IMR-90 (cell line): ENCODE data around the gene MYL6. TPM values are rescaled to one million over a fixed set of nuclear protein-coding genes. Genes with fewer than 3 reads are reported as not detected.
"Not testable (repeated sequence)": the region's sequence is repeated elsewhere in the genome, so short reads cannot be mapped to it uniquely, and the experiment has no call there.

Source experiments
- ATAC-seq: fragments of 200-7000 bp; cut with Tn5 transposase; 2 replicates; pipeline ENCODE4 v1.9.1; 2020; ENCODE audit warnings: low read depth, mild to moderate bottlenecking, moderate library complexity
- BruUV-seq: library from RNA; stranded (reverse); fragments of 400-500 nt; replicated peaks from 2 replicates; lab custom pipeline; 2021; lab: Mats Ljungman, UMichigan
- CTCF ChIA-PET: fragments of 300-600 bp; formaldehyde crosslinking; extraction: SDS; loops from one replicate; lab custom pipeline; 2021; ENCODE audit warnings: antibody characterized with exemption; lab: Yijun Ruan, JAX
- POLR2A ChIA-PET: fragments of 300-600 bp; sonication (Branson Sonifier 250); formaldehyde crosslinking; loops from one replicate; lab custom pipeline; 2022; ENCODE audit warnings: antibody characterized with exemption; ENCODE audit not compliant: unreplicated experiment; lab: Charles Lee
- DNase-seq: peaks from one replicate; pipeline ENCODE4 v3.0.0; 2013
- H2AFZ ChIP-seq: replicated peaks from 2 replicates; pipeline ENCODE3; 2013; ENCODE audit warnings: low read length, mild to moderate bottlenecking; ENCODE audit not compliant: poor library complexity
- H2AK5ac ChIP-seq: 2 replicates; pipeline ENCODE4 v1.6.1; 2013; ENCODE audit warnings: low read depth, low read length, inconsistent platforms
- H2AK9ac ChIP-seq: replicated peaks from 2 replicates; pipeline ENCODE3; 2013; ENCODE audit warnings: mild to moderate bottlenecking, low read depth, low read length, moderate library complexity; ENCODE audit not compliant: poor library complexity
- H2BK120ac ChIP-seq: 2 replicates; pipeline ENCODE4 v1.6.1; 2013; ENCODE audit warnings: low read depth, low read length, inconsistent platforms
- H2BK15ac ChIP-seq: 3 replicates; pipeline ENCODE4 v1.6.1; 2013; ENCODE audit warnings: low read depth, low read length, inconsistent platforms
- H2BK20ac ChIP-seq: 2 replicates; pipeline ENCODE4 v1.6.1; 2013; ENCODE audit warnings: low read depth, mild to moderate bottlenecking, inconsistent platforms, low read length, moderate library complexity
- H2BK5ac ChIP-seq: 2 replicates; pipeline ENCODE4 v1.6.1; 2013; ENCODE audit warnings: mild to moderate bottlenecking, low read depth, low read length, inconsistent platforms; ENCODE audit not compliant: poor library complexity, severe bottlenecking
- H3K14ac ChIP-seq: replicated peaks from 2 replicates; pipeline ENCODE4 v1.6.1; 2013; ENCODE audit warnings: low read depth, low read length, inconsistent platforms
- H3K18ac ChIP-seq: 2 replicates; pipeline ENCODE4 v1.6.1; 2013; ENCODE audit warnings: low read depth, low read length, control low read depth
- H3K23ac ChIP-seq: 2 replicates; pipeline ENCODE4 v1.6.1; 2013; ENCODE audit warnings: low read depth, low read length, inconsistent platforms
- H3K27ac ChIP-seq: 2 replicates; pipeline ENCODE4 v1.5.1; 2013; ENCODE audit warnings: mild to moderate bottlenecking, control low read depth, low read length; ENCODE audit not compliant: insufficient read depth
- H3K27me3 ChIP-seq: 2 replicates; pipeline ENCODE4 v1.6.1; 2013; ENCODE audit warnings: low read length; ENCODE audit not compliant: control insufficient read depth, insufficient read depth
- H3K36me3 ChIP-seq: 2 replicates; pipeline ENCODE4 v1.6.1; 2013; ENCODE audit warnings: low read length, mixed read lengths; ENCODE audit not compliant: control insufficient read depth, insufficient read depth
- H3K4ac ChIP-seq: 2 replicates; pipeline ENCODE4 v1.6.1; 2013; ENCODE audit warnings: low read depth, low read length, inconsistent platforms
- H3K4me1 ChIP-seq: 2 replicates; pipeline ENCODE4 v1.6.1; 2013; ENCODE audit warnings: low read length, mixed read lengths; ENCODE audit not compliant: control insufficient read depth, insufficient read depth
- H3K4me2 ChIP-seq: 2 replicates; pipeline ENCODE4 v1.6.1; 2013; ENCODE audit warnings: low read depth, mild to moderate bottlenecking, control low read depth, low read length, moderate library complexity
- H3K4me3 ChIP-seq: 2 replicates; pipeline ENCODE4 v1.5.1; 2013; ENCODE audit warnings: low read depth, mild to moderate bottlenecking, control low read depth, low read length, moderate library complexity; ENCODE audit not compliant: insufficient read depth
- H3K56ac ChIP-seq: 2 replicates; pipeline ENCODE4 v1.6.1; 2013; ENCODE audit warnings: low read length, inconsistent platforms; ENCODE audit not compliant: insufficient read depth; ENCODE audit errors: extremely low read depth
- H3K79me1 ChIP-seq, 2 experiments: 2 replicates each; pipeline ENCODE4 v1.6.1; 2013; ENCODE audit warnings: low read length in 2 of 2, inconsistent platforms in 1 of 2, low read depth in 1 of 2
- H3K9ac ChIP-seq: 2 replicates; pipeline ENCODE4 v1.6.1; 2013; ENCODE audit warnings: low read depth, low read length, control low read depth
- H3K9me1 ChIP-seq: 2 replicates; pipeline ENCODE4 v1.6.1; 2013; ENCODE audit warnings: low read length, inconsistent platforms; ENCODE audit not compliant: insufficient read depth
- H3K9me3 ChIP-seq: 2 replicates; pipeline ENCODE4 v1.6.1; 2013; ENCODE audit warnings: low read length; ENCODE audit not compliant: control insufficient read depth, insufficient read depth
- H4K20me1 ChIP-seq: 2 replicates; pipeline ENCODE4 v1.6.1; 2013; ENCODE audit warnings: low read length, inconsistent platforms; ENCODE audit not compliant: insufficient read depth
- H4K5ac ChIP-seq: 2 replicates; pipeline ENCODE4 v1.6.1; 2013; ENCODE audit warnings: mild to moderate bottlenecking, low read depth, low read length, control low read depth
- H4K8ac ChIP-seq, 2 experiments: 2 replicates each; pipeline ENCODE4 v1.6.1; 2013; ENCODE audit warnings: low read depth in 2 of 2, low read length in 2 of 2, control low read depth in 1 of 2, inconsistent platforms in 1 of 2
- H4K91ac ChIP-seq: 2 replicates; pipeline ENCODE4 v1.6.1; 2013; ENCODE audit warnings: low read depth, low read length, inconsistent platforms; ENCODE audit not compliant: insufficient read depth
- MAFK ChIP-seq: IDR thresholded peaks from 2 replicates; pipeline ENCODE4 v1.6.1; 2012; ENCODE audit warnings: low read depth, low read length, improper control_type of control experiment
- NFE2L2 ChIP-seq: fragments of 150-350 bp; IDR thresholded peaks from 2 replicates; pipeline ENCODE4 v1.6.1; 2016; ENCODE audit warnings: low read depth, mild to moderate bottlenecking, low read length
- RCOR1 ChIP-seq: IDR thresholded peaks from 2 replicates; pipeline ENCODE4 v1.6.1; 2012; ENCODE audit warnings: mild to moderate bottlenecking, low read length, improper control_type of control experiment; ENCODE audit not compliant: insufficient replicate concordance
- WGBS, 2 experiments: methylation state at CpG; one replicate each; pipeline versions ENCODE4 v1.1.5 to v1.1.7; 2013; ENCODE audit warnings: missing lambda C conversion rate in 2 of 2; ENCODE audit not compliant: insufficient read length in 1 of 2; ENCODE audit errors: extremely low coverage in 2 of 2; 5-methylcytosine and 5-hydroxymethylcytosine counted together
- dilution Hi-C: fragments of 300-500 bp; cut with HindIII; formaldehyde crosslinking; loops from one replicate; pipeline ENCODE4 v1.14.3; 2018; ENCODE audit warnings: low sequenced_read_pairs; ENCODE audit not compliant: unreplicated experiment
- in situ Hi-C: fragments of 300-500 bp; cut with MboI; formaldehyde crosslinking; loops from 3 replicates; pipeline ENCODE4 v1.14.3; 2019; ENCODE audit warnings: low sequenced_read_pairs, inconsistent platforms, mixed read lengths
- intact Hi-C: fragments of 100-400 bp; cut with micrococcal nuclease; formaldehyde crosslinking; loops from 2 replicates; pipeline ENCODE4 v1.10.0; 2022
- polyA plus RNA-seq, 3 experiments: library from polyadenylated mRNA; depleted of rRNA; stranded (reverse); fragments of >200 nt; gene quantifications; 2 replicates each; pipeline ENCODE4 v1.2.3, GENCODE V29; 2012; ENCODE audit warnings: low replicate concordance in 1 of 3
- total RNA-seq: library from RNA; depleted of rRNA; stranded (reverse); fragments of >200 nt; gene quantifications from 2 replicates; pipeline ENCODE4 v1.2.3, GENCODE V29; 2012

MYL6 gene
- total and polyA plus RNA-seq, 2 of the 4 experiments (the other 2 are of a cell fraction): 4,816 to 6,979 TPM

GRCh38 chr12:56116267-56117081 lies 41.7 kb upstream of the MYL6 start, which contains the start of gene RPL41 (continued):
- TF ChIP-seq NFE2L2 (no peak), MAFK (no peak), RCOR1 (no peak)

GRCh38 chr12:56117082-56117706 lies 41.0 kb upstream of the MYL6 start:
- H2BK15ac ChIP-seq, in situ Hi-C loops, H3K27me3 ChIP-seq, BruUV-seq, intact Hi-C loops, H2AFZ ChIP-seq, ATAC-seq, DNase-seq, H3K4me1 ChIP-seq, H3K9me1 ChIP-seq, H2BK20ac ChIP-seq, dilution Hi-C loops, H4K20me1 ChIP-seq, H3K9me3 ChIP-seq: not testable (repeated sequence)
- ChIA-PET CTCF (interaction anchor here (1.6 to 3.9 kb wide), 3 partner anchors 9 to 72 kb away, joined by 4 to 27 read pairs (median 4); partner anchors contain the start of gene SMARCC2), POLR2A (interaction anchor here (0.9 to 1.3 kb wide), 4 partner anchors 10 to 64 kb away, joined by 3 to 14 read pairs (median 6); partner anchors contain the start of genes ESYT1 and PA2G4)
- Histone ChIP-seq H3K4me2 (peak overlapping the region; percentile 67), H2BK120ac (peak overlapping the region; percentile 49; the same call in 1 of the 2 replicates), H3K27ac (peak overlapping the region; percentile 95), H4K91ac (peak overlapping the region; percentile 96), H2BK5ac (peak overlapping the region; percentile 94), H3K56ac (peak overlapping the region; percentile 98), H3K79me1 (peaks cover 7 to 50% of the 10 kb centered on the region in 2 experiments; a peak in 3 of 4 replicates), H4K8ac (peak overlapping the region; percentile 86 to 97), H3K14ac (peak overlapping the region; percentile 100), H3K9ac (peak overlapping the region; percentile 99), H3K23ac (peak overlapping the region; percentile 99), H3K4ac (peak overlapping the region; percentile 99), H2AK9ac (peak overlapping the region; percentile 15), H3K4me3 (peak overlapping the region; percentile 85), H3K36me3 (peaks cover 22% of the 10 kb centered on the region), H3K18ac (peak overlapping the region; percentile 40; the same call in 1 of the 2 replicates), H4K5ac (peak overlapping the region; percentile 77), H2AK5ac (peak overlapping the region; percentile 86; the same call in 1 of the 2 replicates)
- no CpG with 5 or more reads among the region's 16 CpGs for WGBS, 2 experiments
